K562 (cell line): ENCODE data around the gene ARHGAP9. TPM values are rescaled to one million over a fixed set of nuclear protein-coding genes. Genes with fewer than 3 reads are reported as not detected.

ENCODE experiments used
- CBX2 ChIP-seq: fragments of 200-600 bp; sonication (generic); IDR thresholded peaks from one replicate; pipeline ENCODE4 v1.6.1; 2012; ENCODE audit warnings: mild to moderate bottlenecking, low read length, inconsistent platforms; ENCODE audit not compliant: insufficient read depth, poor library complexity, severe bottlenecking
- NR2C2 ChIP-seq, 2 experiments: fragments of 200-800 bp in 1 of 2; sonication (Bioruptor generic) in 1 of 2; sonication (generic) in 1 of 2; formaldehyde crosslinking in 1 of 2; IDR thresholded peaks; 2 replicates each; pipeline versions ENCODE4 v1.6.1 to v1.8.0; 2016 to 2022; ENCODE audit warnings: mild to moderate bottlenecking in 1 of 2, missing compliant biosample characterization in 1 of 2, missing genetic modification characterization in 1 of 2, missing genetic modification reagents in 1 of 2
- SOX6 ChIP-seq: fragments of 450-650 bp; IDR thresholded peaks from 2 replicates; pipeline ENCODE4 v1.6.1; 2014; ENCODE audit warnings: mild to moderate bottlenecking
- STAT6 ChIP-seq: sonication (generic); formaldehyde crosslinking; IDR thresholded peaks from 2 replicates; pipeline ENCODE4 v1.8.1; 2023; ENCODE audit warnings: mild to moderate bottlenecking, missing genetic modification reagents
- TAF9B ChIP-seq: fragments of 450-650 bp; IDR thresholded peaks from 2 replicates; pipeline ENCODE4 v1.6.1; 2018; ENCODE audit warnings: mild to moderate bottlenecking; ENCODE audit not compliant: partially characterized antibody
- USF2 ChIP-seq: sonication (generic); formaldehyde crosslinking; IDR thresholded peaks from 2 replicates; pipeline ENCODE4 v1.5.0; 2020; ENCODE audit warnings: missing genetic modification reagents
- ZBTB40 ChIP-seq, 2 experiments: fragments of 450-650 bp in 1 of 2; sonication (generic) in 1 of 2; formaldehyde crosslinking in 1 of 2; IDR thresholded peaks; 2 replicates each; pipeline versions ENCODE4 v1.7.1 to v1.9.0; 2016 to 2022; ENCODE audit warnings: inconsistent platforms in 1 of 2, mild to moderate bottlenecking in 1 of 2, missing genetic modification reagents in 1 of 2
- ZNF134 ChIP-seq: fragments of 250-450 bp; sonication (Bioruptor Pico); conservative IDR thresholded peaks from 2 replicates; pipeline ENCODE4 v1.4.0; 2020
- ZNF511 ChIP-seq: sonication (generic); formaldehyde crosslinking; IDR thresholded peaks from 2 replicates; pipeline ENCODE4 v1.8.0; 2022; ENCODE audit warnings: mild to moderate bottlenecking, missing genetic modification reagents
- ZNF561 ChIP-seq: fragments of 450-650 bp; formaldehyde crosslinking; conservative IDR thresholded peaks from 2 replicates; pipeline ENCODE4 v1.4.0; 2020; ENCODE audit warnings: mild to moderate bottlenecking, moderate library complexity
- ZNF785 ChIP-seq: fragments of 250-450 bp; sonication (Bioruptor Pico); IDR thresholded peaks from 2 replicates; pipeline ENCODE4 v1.4.0; 2020; ENCODE audit warnings: mild to moderate bottlenecking
- polyA plus RNA-seq, 8 experiments: library from polyadenylated mRNA; depleted of rRNA in 4 of 8; stranded (reverse) in 5 of 8; unstranded in 3 of 8; fragments of >200 nt; fragmentation: Nextera tagmentation in 2 of 8; fragmentation: Illumina TruSeq in 1 of 8; extraction: Ambion mirVana in 2 of 8; extraction: Trizol in 1 of 8; gene quantifications; 2 replicates each; pipeline versions ENCODE4 v1.2.1 to v1.2.3, GENCODE V29; 2011 to 2014; ENCODE audit warnings: inconsistent platforms in 1 of 8, missing spikeins in 1 of 8
- total RNA-seq, 7 experiments: library from RNA; depleted of rRNA in 6 of 7; stranded (reverse); fragments of >200 nt in 6 of 7; fragmentation: Illumina TruSeq in 2 of 7; extraction: Trizol in 2 of 7; gene quantifications; 2 replicates each; pipeline versions ENCODE4 v1.2.1 to v1.2.3, GENCODE V29; 2011 to 2021; ENCODE audit warnings: low replicate concordance in 1 of 7

ARHGAP9 gene
- total and polyA plus RNA-seq, 9 of the 15 experiments (the other 6 are each of a cell fraction or from before 2014, with no cell fraction given): 1.5 to 10.2 (median 5.1) TPM

GRCh38 chr12:57520053-57520818 is 40.6 kb upstream of the ARHGAP9 start, which contains the start of gene DDIT3 (continued):
- TF ChIP-seq USF2 (CRISPR knock-in tag) (peak; percentile 85), ZNF134 (peak; percentile 49; the same call in 1 of the 2 replicates), STAT6 (CRISPR knock-in tag) (peak; percentile 78; the same call in 1 of the 2 replicates), ZNF785 (CRISPR knock-in tag) (no peak), ZBTB40 (IDR thresholded peaks at IDR 0.05) (no peak), ZBTB40 (CRISPR knock-in tag; IDR thresholded peaks at IDR 0.05) (no peak), TAF9B (peak; percentile 93), NR2C2 (CRISPR knock-in tag; IDR thresholded peaks at IDR 0.05) (peak; percentile 83), NR2C2 (tag; IDR thresholded peaks at IDR 0.05) (peak; percentile 90), ZNF561 (CRISPR knock-in tag) (0 out of 2 replicates have a peak, but pooled peaks have one; percentile 46), SOX6 (peak; percentile 47), CBX2 (no peak), ZNF511 (CRISPR knock-in tag) (peak; percentile 75; the same call in 1 of the 2 replicates)
